HFF-Myc (cell line): ENCODE data around the gene PSMD5.

Experiments
- DNase-seq: peaks from one replicate; pipeline ENCODE4 v3.0.0-alpha.2; 2011; ENCODE audit warnings: low read depth; ENCODE audit errors: extremely low read depth
- H3K4me3 ChIP-seq: replicated peaks from 2 replicates; pipeline ENCODE4 v1.5.1; 2011; ENCODE audit warnings: low read depth, mild to moderate bottlenecking, control low read depth, low read length
- TF ChIP-seq, protein P1 (sequence below): IDR thresholded peaks from 2 replicates; pipeline ENCODE4 v1.5.1; 2012; ENCODE audit warnings: mild to moderate bottlenecking, low read depth, low read length, control low read depth; ENCODE audit errors: missing control alignments

PSMD5 gene

DNA sequence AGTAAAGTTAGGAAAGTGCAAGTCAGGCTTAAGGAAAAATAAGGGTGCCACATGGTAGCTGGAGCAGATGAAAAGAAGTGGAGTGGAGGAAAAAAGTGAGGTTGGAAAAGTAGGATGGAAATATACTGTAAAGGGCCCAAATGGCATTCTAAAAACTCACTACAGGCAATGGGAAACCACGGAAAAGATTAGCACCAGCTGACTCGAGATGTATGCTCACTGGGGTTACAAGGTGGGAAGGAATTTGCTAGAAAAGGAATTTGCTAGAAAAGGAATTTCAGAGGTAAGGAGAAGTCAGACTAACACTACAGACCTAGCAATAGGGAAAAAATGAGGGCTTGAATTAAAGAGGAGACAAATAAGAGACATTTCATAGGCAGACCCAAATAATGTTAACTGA lies 3.6 kb downstream of the PSMD5 start:
- TF ChIP-seq, protein P1, sequence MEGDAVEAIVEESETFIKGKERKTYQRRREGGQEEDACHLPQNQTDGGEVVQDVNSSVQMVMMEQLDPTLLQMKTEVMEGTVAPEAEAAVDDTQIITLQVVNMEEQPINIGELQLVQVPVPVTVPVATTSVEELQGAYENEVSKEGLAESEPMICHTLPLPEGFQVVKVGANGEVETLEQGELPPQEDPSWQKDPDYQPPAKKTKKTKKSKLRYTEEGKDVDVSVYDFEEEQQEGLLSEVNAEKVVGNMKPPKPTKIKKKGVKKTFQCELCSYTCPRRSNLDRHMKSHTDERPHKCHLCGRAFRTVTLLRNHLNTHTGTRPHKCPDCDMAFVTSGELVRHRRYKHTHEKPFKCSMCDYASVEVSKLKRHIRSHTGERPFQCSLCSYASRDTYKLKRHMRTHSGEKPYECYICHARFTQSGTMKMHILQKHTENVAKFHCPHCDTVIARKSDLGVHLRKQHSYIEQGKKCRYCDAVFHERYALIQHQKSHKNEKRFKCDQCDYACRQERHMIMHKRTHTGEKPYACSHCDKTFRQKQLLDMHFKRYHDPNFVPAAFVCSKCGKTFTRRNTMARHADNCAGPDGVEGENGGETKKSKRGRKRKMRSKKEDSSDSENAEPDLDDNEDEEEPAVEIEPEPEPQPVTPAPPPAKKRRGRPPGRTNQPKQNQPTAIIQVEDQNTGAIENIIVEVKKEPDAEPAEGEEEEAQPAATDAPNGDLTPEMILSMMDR, result no peak
- H3K4me3 ChIP-seq, result no peak overlapping the region
- no peak for DNase-seq

DNA sequence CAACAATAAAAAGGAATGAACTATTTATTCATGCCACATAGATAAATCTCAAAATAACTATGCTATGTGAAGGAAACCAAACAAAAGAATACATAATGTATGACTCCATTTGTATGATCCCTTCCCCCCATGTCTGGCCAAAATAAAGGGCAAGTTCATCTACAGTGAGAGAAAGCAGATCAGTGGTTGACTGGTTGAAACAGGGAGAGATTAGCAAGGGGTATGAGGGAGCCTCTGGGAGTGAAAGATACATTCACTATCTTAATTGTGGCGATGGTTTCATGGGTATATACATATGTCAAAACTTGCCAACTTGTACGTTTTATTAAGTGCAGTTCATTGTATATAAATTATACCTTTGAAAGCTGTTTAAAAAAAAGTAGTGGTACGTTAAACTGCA lies 4.8 kb downstream of the PSMD5 start:
- no peak for DNase-seq

DNA sequence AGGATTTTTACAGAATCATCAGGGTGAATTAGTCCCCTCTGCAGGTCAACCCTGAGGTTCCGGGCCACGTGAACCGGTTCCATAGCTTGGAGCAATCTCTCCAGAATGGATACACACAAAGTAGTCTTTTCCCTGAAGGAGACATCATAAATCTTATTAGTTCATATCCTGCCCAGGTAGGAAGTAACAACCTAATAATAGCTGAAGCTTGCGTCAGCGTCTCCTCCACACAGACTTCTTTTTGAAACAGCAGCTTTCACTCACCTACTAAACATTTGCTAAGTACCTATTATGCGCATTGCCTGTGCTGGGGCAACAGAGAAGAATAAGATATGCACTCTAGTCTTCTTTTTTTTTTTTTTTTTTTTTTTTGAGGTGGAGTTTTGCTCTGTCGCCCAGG lies 9.4 kb downstream of the PSMD5 start:
- TF ChIP-seq, protein P1, result no peak
- no peak overlapping the region for H3K4me3 ChIP-seq
- DNase-seq, result no peak

More for the DNA sequence above, 4.8 kb downstream of the PSMD5 start:
- TF ChIP-seq, protein P1, result no peak
- no peak overlapping the region for H3K4me3 ChIP-seq

DNA sequence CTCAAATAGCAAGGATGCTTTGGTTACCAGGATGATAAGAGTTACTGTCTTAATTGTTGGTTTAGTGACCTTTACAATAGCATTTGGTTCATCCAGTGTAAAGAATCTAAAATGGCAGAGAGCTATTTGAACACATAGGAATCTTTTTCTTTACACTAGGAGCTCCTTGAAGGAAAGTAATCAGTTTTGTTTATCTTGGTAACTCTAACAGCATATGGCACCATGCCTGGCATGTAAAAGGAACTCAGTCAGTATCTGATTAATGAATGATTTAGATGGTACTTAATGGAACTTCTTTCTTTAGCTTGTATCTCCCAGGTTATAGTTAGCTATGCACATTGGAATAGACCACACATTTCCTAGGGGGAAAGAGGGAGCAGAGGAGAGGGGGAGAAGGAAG lies 9.9 kb downstream of the PSMD5 start:
- DNase-seq, result no peak
- TF ChIP-seq, protein P1, result no peak
- H3K4me3 ChIP-seq, result no peak overlapping the region

DNA sequence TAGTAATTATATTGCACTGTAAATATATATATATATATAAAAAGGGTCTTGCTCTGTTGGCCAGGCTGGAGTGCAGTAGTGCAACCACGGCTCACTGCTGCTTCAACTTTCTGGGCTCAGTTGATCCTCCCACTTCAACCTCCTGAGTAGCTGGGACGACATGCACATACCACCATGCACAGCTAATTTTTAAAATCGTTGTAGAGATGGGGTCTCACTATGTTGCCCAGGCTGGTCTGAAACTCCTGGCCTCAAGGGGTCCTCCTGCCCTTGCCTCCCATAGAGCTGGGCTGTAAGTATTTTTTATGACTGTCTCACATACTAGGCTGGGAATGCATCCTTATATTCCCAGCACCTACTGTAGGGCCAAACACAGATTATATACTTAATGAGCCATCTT lies 11.9 kb downstream of the PSMD5 start:
- no peak for DNase-seq
- no peak overlapping the region for H3K4me3 ChIP-seq
- TF ChIP-seq, protein P1, result no peak

DNA sequence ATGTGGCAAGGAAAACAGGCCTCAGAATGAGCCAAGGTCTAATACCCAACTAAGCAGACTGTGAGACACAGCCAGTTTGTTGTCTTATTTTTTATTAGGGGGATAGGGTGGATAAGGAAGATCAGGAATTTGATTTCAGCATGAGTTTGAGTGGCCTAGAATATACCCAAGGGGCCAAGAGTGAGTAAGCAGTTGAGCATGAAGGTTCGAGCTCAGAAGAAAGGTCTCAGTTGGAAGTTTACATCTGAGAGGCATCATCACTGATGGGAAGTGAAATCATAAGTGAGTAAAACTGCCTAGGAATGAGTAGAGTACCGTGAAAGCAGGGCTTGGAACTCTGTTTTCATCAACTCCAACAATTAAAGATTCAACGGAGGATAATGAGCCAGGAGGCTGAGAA lies 12.6 kb downstream of the PSMD5 start:
- DNase-seq, result no peak
- TF ChIP-seq, protein P1, result no peak
- H3K4me3 ChIP-seq, result no peak overlapping the region

DNA sequence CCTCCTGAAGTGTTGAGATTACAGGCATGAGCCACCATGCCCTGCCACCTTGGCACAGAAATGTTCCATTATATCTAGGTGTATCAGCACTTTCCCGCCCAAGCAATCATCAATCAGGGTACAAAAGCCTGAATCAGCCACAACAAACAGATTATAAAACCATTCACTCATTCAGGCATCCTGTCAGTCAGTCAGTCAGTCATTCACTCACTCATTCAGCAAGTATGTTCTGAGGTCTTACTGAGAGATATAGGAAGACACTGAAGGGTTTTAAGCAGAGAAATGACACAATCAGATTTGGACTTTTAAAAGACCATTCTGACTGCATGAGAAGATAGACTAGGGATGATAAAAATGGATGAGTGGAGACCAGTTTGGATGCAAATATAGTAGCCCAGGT lies 13.1 kb downstream of the PSMD5 start:
- DNase-seq, result no peak
- TF ChIP-seq, protein P1, result no peak

More for the DNA sequence above, 13.1 kb downstream of the PSMD5 start:
- H3K4me3 ChIP-seq, result no peak overlapping the region
